Measurements from ENCODE around the gene PSORS1C2.

Gene PSORS1C2

DNA sequence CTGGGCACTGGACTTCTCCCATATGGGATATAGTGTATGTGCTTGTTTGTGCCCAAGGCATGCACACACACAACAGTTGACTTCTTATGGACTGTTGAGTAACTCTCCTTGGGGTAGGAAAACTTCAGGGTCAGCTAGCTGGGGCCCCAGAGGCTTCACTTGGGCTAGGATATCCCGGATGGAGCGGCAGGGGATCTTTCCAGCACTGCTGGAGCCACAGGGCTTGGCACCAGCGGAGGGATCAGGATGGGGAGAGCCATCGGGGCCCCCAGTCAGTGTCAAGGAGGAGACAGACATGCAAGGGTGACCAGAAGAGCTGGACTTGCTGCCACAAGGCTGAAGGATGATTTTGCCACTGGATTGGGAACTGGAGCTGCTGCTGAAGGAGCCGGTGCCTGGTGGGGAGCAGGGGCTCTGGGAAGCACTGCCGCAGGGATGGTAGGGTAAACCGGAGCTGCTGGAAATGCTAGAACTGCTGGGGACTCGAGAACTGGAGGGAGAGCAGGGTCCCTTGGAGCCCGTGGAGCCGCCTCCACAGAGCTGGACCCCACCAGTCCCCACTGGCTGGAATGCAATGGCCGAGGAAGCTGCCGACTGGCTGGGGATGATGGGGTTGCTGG lies 22.8 kb downstream of the PSORS1C2 start:
- no peak for DNase-seq (ENCODE audit: insufficient read length, low spot score)
- FAIRE-seq, result no peak

DNA sequence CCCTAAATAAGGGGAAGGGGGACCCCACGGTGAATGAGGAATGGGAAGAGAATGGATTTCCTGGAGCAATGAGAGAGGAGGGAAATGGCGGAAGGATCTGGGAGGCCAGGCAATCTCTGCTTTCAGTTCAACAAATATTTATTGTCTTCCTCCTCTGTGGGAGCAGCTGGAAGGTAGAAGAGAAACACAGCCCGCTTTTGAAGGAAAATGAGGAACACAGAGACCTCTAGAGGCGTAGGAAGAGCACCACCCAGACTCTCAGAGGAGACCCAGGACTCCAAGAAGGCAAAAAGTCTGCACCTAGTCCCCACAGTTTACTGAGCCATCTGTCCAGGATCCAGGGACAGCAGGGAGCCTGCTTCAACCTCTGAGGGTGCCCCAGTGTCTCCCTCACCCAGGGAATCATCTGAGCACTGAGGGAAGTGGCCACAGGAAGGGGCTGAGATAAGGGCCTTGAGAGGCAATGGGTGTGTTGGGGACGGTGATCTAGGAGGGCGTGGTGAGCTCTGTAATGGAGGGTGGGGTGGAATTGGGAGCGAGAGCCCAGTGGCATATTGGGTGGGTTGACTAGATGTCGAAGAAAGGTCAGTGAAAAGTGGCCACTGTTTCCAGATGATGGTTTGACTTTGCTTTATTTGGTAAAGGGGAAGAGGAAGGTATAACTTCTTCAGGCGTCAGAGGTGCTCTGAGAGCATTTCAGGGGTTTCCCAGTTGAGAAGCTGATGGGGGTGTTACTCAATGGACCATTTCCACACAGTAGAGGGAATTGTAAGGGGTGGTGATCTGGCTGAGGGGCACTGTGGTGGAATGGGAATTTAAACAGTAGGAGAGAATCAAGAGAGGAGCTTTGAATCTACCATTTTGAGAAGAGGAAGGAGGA lies 23.7 kb downstream of the PSORS1C2 start:
- no peak for DNase-seq (ENCODE audit: insufficient read length, low spot score)
- no peak for FAIRE-seq

DNA sequence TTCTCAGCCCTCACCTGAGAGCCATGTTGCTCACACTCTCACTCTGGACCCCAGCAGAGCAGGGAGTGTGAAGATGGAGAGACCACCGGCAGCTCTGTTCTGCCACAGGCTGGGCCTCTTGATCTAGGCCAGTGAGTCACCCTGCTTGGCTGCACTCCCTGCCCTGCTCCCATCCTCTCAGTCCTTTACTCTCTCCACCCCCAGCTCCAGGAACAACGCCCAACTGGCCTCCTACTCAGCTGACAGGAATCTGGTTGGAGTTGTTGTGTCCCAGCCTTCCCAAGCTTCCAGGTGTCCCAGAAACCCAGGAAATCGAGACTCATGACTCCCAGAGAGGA lies 24.4 kb downstream of the PSORS1C2 start, which contains the start of gene PSORS1C1:
TSS of gene PSORS1C1 (plus strand) at position 260 of the 338 bp plus-strand sequence. CDS start 14,833 bp downstream, outside the sequence.
- no peak for FAIRE-seq
- no peak for DNase-seq (ENCODE audit: insufficient read length, low spot score)

DNA sequence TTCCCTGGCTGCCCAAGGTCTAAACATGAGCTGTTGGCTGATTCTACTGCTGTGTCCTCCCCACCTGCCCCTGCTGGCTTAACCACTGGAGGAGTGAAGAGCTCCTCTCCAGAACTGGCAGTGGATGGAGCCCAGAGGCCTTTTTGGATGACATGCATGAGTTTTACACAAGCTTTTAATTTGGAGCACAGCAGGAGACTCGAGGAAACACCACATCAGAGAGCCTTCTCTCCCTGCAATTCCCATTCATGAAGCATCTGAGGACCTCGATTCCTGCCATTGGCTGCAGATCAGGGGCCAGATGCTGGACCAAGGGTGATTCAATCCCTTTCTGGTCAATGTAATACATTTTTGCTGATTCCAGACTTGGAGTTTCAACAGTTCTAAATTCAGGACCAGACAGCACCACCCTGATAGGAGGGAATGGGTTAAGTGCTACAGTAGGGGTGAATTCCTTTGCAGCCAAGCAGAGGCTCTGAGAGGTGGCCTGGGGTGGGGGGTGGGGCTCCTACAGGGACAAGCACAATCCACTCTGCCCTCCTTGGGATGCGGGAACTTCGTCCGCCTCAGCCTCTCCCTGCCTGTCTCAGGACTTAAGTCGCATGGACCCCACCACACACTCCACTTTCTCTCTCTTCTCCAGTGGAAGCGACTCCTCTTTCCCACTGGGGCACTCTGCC lies 24.9 kb downstream of the PSORS1C2 start:
- FAIRE-seq (no peak), DNase-seq (ENCODE audit: insufficient read length, low spot score) (no peak)

DNA sequence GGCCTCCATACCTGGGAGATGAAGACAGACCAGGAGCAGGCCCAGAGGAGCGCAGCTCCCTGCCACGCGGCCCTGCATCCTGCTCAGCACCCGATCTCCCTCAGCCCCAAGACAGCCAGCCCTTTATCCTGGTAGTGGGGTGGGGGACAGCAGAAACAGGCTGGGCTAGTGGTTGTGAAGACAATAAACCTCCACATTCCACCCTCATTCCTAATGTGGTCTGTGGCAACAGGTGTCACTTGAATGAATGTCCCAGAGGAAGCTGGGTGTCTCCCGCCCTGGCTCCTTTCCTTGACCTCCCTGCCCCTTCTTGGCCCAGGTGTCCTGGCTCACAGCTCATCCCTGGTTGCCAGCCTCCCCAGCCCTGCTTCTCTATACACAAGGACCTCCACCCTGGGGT lies 26.4 kb downstream of the PSORS1C2 start, which contains the start of gene C6orf15:
TSS of gene C6orf15 (minus strand) at position 98 of the 400 bp plus-strand sequence. CDS start at position 78, 20 bp downstream.
- FAIRE-seq (no peak), DNase-seq (ENCODE audit: insufficient read length, low spot score) (no peak)

DNA sequence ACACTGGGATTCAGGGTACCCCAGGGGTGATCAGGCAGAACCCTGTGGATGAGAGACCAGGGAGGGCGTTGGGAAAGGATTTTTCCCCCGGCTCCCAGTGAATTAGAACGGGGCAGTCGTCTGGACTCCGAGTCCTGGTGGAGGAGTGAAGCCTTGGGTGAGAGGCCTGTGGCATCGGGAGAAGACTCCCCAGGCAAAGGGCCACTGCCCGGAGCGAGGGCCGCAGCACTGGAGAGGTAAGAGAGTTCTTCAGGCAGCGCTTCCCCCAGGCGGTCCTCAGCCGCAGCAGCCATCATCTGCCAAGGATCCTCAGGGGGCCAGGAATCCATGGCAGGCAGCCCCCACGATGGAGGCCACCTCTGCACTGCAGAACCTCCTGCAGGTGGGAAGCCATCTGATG lies 27.2 kb downstream of the PSORS1C2 start:
- DNase-seq (ENCODE audit: insufficient read length, low spot score) (no peak), FAIRE-seq (no peak)

DNA sequence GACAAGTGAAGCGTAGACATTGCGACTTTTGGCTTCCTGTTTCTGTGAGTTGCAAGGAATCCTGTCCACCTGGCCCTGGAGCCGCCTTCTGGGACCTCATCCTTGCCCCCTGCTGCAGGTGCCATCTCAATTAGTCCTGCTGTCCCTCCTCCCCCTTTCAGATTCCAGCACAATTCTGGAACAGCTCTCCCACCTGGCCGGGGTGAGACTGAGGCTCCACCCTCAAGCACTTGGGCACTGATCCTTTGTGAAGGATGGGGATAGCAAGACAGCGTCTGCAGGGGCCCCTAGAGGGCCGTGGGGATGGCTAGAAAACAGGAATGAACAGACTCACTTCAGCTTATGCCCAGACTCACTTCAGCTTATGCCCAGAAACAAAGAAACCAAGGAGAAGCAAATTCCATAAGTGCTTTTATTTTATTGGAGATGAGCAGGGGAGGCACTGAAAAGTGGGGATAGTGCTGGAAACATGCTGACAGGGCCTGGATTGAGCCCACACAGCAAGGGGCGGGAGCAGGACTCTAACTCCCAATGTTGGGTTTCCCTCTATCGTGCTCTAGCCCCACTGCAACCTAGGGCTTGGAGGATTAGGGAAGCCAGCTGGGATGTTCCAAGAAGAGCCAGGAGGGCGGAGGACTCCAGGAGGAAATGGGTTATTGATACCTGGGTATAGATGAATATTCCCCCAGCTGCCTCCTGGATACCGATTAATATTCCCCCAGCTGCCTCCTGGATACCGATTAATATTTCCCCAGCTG lies 27.9 kb downstream of the PSORS1C2 start:
- FAIRE-seq (no peak), DNase-seq (ENCODE audit: insufficient read length, low spot score) (no peak)

DNA sequence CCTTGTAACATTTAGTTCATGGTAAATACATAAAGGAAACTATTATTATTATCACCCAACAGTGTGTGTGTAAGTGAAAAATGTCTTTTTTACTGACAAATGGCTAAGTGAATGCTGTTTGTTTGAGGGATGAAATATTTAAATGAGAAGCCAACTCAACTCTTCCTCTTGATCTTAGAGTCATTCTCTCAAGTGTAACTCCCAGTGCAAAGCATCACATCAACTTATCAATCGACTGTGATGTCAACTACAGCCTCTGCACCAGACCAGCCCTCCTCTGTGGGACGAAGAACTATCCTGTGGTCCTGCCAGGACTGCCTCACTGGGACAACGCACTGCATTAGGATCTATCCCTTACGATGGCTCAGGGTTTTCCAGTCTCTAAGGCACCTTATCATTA lies 31.8 kb downstream of the PSORS1C2 start:
- DNase-seq (ENCODE audit: insufficient read length, low spot score), result no peak
- FAIRE-seq, result no peak

DNA sequence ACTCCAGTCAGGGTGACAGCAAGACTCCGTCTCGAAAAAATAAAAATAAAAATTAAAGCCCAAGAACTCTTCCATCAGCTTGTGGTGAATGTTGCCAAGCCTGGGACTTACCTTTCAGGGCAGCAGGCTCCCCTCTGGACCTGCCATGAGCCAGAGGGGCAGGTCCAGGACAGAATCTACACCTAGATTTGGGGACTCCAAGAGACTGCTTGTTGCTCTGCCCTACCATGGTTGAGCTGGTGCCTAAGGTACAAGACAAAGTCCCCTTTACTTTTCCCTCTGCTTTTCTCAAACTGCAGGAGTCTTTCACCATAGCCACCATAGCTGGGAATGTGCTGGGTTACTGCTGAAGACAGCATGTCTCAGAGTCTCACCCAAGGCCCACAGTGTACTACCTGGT lies 35.7 kb downstream of the PSORS1C2 start:
- no peak for FAIRE-seq
- DNase-seq (ENCODE audit: insufficient read length, low spot score), result no peak

DNA sequence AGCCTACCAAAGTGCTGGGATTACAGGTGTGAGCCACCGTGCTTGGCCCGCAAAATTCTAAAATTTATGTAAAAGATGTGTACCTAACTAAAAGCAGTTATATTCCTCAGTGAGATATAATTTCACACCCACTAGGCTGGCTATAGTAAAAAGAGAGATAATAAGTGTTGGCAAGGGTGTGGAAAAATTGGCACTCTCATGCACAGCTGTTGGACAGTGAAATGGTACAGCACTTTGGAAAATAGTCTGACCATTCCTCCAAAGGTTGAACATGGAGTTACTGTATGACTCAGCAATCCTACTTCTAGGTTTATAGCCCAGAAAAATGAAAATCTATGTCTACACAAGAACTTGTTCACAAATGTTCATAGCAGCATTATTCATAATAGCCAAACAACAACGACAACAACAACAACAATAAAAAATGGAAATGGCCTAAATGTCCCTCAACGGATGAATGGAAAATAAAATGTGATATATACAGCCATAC lies 40.4 kb downstream of the PSORS1C2 start:
- FAIRE-seq (no peak), DNase-seq (ENCODE audit: insufficient read length, low spot score) (no peak)

DNA sequence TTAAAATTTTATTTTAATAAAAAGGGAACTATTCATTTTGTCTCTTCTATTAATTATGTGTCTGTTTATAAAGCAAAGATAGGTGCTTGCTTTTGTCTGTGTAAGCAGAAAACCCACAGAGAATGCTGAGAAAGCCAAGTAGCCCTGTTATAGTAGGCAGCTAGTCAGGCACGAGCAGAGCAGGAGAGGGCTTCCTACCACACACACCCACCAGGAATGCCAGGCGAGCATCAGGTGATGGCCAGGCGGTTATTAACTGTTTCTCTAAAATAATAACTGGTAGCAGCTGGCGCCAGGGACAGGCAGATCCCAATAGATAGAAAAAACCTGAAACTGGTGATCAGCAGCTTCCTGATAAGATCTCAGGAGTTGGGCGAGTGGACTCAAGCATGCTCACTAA lies 42.2 kb downstream of the PSORS1C2 start:
- FAIRE-seq, result no peak
- DNase-seq (ENCODE audit: insufficient read length, low spot score), result no peak

DNA sequence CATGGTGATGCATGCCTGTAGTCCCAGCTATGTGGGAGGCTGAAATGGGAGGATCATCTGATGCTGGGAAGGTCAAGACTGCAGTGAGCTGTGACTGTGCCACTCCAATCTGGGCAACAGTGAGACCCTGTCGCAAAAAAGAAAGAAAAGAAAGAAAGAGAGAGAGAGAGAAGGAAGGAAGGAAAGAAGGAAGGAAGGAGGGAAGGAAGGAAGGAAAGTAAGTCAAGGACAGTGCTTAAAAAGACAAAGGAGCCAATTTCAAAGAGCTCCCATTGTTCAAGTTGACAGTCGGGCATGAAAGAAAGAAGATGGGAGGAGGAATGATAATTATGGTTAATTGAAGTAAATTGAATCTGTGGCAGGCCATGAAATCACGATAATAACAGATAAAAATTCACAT lies 42.7 kb downstream of the PSORS1C2 start:
- DNase-seq (ENCODE audit: insufficient read length, low spot score) (no peak), FAIRE-seq (no peak)

DNA sequence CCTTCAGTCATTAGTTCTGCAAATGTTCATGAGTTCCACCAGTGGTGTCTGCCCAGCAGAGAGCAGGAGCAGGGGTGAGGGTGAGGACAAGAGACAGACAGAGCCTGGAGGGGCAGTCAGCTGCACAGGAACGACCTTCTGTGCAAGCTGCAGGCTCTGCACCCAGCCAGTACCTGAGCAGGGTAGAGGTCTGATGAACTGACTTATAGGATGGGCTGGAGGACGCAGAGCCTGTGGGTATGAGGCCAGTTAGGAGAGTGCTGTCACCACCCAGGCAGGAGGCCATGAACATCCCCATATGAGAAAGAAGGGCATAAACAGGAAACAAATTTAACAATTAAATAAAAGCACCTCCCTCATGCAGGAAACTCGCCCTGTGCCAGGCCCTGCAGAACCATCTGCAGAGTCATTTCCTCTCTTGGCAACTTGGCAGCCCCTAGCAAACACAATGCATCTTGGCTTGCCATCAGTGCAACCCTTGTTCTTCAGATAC lies 44.4 kb downstream of the PSORS1C2 start:
- DNase-seq (ENCODE audit: insufficient read length, low spot score) (no peak), FAIRE-seq (no peak)

DNA sequence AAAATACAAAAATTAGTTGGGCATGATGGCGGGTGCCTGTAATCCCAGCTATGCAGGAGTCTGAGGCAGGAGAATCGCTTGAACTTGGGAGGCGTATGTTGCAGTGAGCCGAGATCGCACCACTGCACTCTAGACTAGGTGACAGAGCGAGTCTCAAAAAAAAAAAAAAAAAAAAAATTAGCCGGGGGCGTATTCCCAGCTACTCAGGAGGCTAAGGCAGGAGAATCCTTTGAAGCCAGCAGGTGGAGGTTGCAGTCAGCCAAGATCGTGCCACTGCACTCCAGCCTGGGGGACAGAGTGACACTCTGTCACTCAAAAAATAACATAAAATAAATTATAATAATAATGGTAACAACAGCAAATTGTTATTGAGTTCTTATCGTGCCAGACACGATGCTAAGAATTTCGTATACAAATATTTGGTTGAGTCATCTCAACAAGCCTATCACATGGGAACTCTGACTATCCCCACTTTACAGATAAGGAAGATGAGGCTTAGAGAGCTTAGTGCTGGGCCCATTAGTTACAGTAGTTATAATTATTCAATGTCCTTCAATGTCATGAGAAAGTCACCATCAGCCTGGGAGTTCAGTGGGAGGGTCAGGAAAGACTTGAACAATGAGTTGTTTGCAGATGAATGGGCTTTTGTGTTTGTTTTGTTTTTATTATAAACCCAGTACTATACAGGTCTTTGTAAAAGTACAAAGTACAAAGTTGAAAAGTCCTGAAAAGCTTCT lies 45.9 kb downstream of the PSORS1C2 start:
- no peak for FAIRE-seq

DNA sequence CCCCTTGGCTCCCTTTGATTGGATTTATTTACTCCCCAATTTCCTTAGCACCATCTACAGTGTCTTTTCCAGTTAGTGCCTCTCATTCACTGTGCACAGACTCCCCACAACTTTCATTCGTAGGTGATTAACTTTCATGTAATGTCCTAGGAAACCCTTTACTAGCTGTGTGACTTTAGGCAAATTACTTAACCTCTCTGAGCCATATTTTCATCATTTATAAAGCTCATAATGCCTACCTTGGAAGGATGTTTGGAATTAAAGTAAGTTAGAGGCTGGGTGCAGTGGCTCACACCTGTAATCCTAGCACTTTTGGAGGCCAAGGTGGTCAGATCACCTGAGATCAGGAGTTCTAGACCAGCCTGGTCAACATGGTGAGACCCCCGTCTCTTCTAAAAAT lies 46.6 kb downstream of the PSORS1C2 start:
- DNase-seq (ENCODE audit: insufficient read length, low spot score) (no peak), FAIRE-seq (no peak)

More for the DNA sequence above, 45.9 kb downstream of the PSORS1C2 start:
- no peak for DNase-seq (ENCODE audit: insufficient read length, low spot score)

DNA sequence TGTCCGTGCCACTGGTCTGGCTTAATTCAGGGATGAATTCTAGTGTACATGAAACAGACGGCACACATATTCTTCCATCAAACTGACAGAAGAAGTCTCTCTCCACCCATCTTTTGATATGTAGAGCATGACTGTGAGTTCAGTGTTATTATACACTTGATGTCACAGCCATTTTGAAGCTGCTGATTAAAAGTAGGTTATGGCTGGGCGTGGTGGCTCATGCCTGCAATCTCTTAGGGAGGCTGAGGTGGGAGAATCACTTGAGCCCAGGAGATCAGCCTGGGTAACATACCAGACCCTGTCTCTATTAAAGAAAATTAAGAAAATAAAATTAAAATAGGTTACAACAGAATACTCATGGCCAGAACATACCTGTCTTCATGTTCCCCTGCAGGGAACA lies 47.2 kb downstream of the PSORS1C2 start:
- DNase-seq (ENCODE audit: insufficient read length, low spot score), result no peak
- FAIRE-seq, result no peak

DNA sequence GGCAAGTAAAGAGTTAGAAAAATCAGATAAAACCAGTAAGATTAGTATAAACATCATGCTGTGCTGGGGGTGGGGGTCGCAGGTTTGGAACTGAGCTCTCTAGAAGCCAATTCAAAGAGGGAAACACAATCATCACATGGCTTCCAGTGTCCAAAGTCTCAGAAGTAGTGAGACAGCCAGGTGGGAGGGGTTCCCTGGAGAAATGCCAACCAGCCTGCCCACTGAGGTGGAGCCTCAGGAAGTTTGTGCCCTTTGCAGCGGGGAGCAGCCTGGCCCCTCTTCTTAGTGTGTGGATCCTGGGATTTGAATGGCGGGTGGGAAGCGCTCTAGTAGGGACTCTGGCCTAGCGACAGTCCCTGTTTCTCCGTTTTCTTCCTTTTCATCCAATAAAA lies 47.9 kb downstream of the PSORS1C2 start:
- FAIRE-seq, result no peak

DNA sequence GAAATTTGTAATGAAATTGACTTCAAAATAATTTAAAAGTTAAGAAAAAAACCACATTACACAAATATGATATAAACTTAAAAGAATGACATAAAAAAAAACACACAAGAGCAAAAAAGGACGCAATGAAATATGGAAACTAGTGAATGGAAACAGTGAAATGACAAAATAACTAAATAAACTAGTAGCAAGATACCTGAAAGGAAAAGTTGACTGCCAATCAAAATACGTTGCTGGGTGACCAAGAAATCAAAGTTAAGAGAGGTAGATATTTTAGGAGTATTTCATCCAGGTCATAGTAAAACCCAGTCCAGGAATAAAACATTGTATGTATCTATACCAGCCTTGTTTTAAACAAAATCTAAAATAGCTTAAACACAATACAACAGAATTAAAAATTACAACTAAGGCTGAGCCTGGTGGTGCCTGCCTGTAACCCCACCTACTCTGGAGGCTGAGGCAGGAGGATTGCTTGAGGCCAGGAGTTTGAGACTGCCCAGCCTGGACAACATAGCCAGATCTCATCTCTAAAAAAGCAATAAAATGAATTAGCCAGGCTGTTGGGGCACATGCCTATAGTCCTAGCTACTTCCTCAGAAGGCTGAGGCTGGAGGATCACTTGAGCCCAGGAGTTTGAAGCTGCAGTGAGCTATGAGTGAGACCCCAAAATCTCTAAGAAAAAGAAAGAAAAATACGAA lies 48.4 kb downstream of the PSORS1C2 start:
- no peak for DNase-seq (ENCODE audit: insufficient read length, low spot score)
- no peak for FAIRE-seq

More for the DNA sequence above, 47.9 kb downstream of the PSORS1C2 start:
- DNase-seq (ENCODE audit: insufficient read length, low spot score), result no peak

Measured in GM19239 (cell line).